HG02571 (cell line): ENCODE data around the gene TBC1D21.

Source experiments
- ATAC-seq: cut with Tn5 transposase; IDR thresholded peaks from one replicate; pipeline ENCODE4 v1.9.1; 2021; ENCODE audit warnings: mild to moderate bottlenecking, moderate library complexity; ENCODE audit not compliant: unreplicated experiment

Gene TBC1D21

DNA sequence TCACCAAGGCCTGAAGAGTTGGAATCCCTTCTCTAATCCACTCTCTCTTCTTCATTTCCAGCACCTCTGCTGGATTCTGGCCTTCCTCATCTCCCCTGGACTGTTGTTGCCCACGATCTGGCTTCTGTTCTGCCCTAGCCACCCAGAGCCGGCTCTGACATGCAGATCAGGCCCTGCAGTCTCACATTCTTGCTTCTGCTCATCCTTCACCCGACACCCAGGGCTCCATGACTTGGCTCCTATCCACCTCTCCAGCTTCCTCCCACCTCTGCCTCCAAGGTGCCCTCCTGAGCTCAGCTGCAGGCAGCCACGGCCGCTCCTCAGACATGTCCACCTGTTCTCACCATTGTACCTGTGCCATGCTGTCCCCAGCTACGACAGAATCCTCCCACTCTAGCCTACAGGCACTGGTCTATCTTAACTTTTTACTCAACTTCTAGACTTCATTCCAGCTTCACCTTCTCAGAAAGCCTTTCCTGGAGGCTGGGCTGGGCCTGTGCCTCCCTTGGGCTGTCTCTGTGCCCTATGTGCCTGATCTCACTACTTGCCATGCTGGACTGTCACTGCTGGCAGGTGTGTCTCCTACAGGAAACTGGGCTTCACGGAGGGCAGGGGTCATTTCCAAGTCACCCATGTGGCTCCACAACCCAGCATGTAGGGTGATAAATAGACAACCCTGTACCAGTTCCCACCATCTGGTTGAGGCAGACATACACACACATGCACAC is 16.0 kb upstream of the TBC1D21 start:
- ATAC-seq, result no peak

- no peak for ATAC-seq
Observed at GRCh38 chr15:73858062-73858461, 15.3 kb upstream of the TBC1D21 start.

DNA sequence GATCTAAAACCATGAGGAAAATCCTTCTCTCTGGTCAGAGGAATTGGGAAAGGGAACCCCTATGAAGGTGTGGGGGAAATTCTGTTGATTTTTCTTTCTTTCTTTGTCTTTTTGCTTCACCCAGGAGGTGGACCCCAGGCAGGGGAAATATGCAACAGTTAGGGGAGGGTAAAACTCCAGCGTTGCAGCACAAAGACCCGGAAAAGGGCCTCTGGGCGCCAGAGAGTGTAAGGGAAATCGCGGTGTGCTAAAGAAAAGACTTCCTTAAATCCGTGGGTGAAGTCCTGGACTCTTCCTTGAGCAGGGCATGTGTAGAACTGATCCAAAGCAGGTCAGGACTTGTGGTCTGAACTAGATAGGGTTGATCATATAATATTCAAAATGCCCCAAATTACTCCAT is 11.1 kb upstream of the TBC1D21 start:
- ATAC-seq, result no peak

DNA sequence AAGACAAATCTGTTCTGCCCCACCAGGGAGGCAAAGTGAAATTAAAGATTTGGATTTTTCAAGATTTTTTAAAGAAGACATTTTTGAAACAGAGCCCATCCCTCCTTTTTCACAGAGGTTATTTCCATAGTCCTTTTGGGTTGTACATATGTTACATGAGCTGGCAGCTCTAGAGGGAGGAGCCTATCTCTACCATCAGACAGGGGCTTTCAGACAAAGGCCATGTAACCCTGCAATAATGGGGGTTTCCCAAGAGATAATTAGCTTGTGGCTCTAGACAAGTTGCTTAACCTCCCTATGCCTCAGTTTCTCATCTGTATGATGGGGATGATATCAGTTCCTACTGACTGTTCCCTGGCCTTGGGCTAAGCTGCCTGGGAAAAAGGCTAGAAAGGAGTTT is 8.0 kb upstream of the TBC1D21 start:
- ATAC-seq, result no peak

- ATAC-seq, result no peak
Observed at GRCh38 chr15:73865904-73866303, 7.5 kb upstream of the TBC1D21 start.

GRCh38 chr15:73866481-73866880 is 6.9 kb upstream of the TBC1D21 start:
- no peak for ATAC-seq

DNA sequence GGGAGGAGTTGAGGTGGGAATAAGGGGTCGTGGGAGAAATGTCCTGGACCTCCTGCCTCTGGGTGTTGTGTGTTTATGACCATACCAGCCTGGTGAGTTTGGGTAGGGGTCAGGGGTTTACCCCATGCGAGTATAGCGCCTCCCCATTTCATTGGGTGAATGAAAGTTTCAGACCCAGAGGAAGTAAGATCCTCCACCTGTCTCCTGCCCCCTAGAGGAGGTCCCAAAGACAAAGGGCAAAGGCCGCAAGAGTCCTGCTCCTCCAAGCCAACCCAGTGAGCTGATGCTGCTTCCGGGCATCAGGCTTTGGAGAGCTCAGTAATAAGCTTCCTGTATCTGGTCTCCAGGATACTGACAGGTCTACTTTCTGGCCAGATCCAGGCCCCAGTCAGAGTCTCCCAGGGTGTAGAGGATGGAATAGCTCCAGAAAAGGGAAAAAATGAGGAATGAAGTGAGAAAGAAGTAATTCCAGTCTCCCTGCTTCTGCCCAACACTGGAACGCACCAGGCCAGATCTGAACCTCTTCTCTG is 6.4 kb upstream of the TBC1D21 start:
- ATAC-seq, result no peak

GRCh38 chr15:73867426-73867825 is 5.9 kb upstream of the TBC1D21 start:
- no peak for ATAC-seq

- no peak for ATAC-seq
Observed at GRCh38 chr15:73867956-73868355, 5.4 kb upstream of the TBC1D21 start.

- no peak for ATAC-seq
Observed at GRCh38 chr15:73869216-73869995, 4.0 kb upstream of the TBC1D21 start.

DNA sequence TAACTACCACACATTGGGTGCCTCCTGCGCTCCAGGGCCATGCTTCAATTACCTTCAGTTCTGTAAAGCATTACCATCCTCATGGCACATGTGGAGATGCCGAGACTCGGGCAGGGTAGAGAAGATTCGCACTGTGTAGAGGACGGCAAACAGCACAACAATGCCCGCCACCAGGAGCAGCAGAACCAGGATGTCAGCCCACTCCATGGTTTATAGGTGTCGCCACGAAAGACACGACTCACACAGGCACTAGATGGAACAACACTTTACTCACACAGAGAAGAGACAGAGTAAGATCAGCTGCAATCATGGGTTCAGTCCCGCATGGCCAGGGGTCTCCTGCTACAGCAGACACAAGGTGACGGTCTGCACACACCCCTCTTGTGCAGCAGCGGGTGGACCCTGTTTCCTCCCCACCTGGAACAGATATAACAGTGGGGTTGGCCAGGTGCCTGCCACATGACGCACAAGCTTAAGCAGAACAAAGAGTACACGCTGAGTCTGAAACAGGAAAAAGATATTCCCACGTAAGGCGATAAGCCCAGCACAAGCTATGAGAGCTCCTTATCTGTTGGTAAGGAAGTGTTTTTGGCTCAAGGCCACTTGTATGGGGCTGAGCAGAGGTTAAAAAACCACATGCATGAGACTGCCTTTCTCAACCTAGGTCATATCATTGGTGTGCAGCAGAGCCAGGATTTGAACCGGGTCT is 2.5 kb upstream of the TBC1D21 start:
- ATAC-seq, result no peak

DNA sequence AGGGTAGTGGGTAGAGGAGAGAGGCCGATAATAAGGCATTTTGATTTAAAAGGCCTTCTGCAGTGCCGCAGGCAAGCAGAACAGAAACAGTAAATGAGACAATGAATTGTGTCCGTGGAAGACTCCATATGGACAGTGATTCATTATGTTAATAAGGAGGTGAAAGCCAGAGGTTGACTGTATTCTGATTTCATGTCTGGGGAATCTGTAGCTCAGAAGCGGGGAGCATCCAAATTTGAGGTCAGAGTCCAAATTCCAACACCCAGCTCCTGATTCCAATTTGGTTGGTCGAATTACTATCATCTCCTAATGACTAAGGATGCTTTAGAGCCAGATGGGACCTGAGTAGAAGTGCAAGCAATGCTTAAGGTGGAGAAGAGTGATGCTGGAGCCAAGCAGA is 1.0 kb upstream of the TBC1D21 start:
- ATAC-seq, result no peak

- no peak for ATAC-seq
Observed at GRCh38 chr15:73873889-73874511, 636 bp downstream of the TBC1D21 start.

DNA sequence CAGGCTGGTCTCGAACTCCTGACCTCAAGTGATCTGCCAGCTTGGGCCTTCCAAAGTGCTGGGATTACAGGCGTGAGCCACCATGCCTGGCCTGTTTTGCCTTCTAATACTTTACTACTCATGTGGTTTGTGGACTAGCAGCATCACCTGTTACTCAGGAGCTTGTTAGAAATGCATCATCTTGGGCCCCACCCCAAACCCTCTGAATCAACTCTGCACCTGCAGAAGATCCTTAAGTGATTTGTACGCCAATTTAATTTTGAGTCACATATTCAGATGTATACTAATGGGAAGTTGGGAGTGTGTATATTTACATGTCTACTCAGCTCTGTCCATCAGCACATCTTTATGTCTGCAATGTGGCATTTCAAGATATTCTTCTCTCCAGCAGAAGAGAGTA is 6.1 kb downstream of the TBC1D21 start:
- ATAC-seq, result no peak

- no peak for ATAC-seq
Observed at GRCh38 chr15:73881579-73882320, 8.4 kb downstream of the TBC1D21 start.

GRCh38 chr15:73882761-73883419 is 9.5 kb downstream of the TBC1D21 start:
- no peak for ATAC-seq

DNA sequence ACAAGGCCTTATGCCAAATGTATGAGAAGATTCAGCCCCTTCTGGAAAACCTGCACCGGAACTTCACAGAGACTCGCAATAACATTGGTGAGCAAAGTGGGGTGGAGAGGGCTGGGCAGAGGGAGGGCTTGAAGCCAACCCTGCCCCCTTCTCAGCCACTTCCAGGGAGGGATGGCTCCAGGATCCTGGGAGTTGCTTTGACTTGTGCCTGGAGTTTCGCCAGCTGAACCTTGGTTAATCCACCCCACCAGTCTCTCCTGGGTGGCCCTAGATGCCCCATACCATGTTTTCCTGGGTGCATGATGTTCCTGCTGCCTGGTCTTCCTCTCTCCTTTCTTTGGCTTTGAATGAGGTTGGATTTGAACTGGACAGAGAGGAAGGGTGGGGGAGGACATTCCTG is 10.8 kb downstream of the TBC1D21 start:
- no peak for ATAC-seq

DNA sequence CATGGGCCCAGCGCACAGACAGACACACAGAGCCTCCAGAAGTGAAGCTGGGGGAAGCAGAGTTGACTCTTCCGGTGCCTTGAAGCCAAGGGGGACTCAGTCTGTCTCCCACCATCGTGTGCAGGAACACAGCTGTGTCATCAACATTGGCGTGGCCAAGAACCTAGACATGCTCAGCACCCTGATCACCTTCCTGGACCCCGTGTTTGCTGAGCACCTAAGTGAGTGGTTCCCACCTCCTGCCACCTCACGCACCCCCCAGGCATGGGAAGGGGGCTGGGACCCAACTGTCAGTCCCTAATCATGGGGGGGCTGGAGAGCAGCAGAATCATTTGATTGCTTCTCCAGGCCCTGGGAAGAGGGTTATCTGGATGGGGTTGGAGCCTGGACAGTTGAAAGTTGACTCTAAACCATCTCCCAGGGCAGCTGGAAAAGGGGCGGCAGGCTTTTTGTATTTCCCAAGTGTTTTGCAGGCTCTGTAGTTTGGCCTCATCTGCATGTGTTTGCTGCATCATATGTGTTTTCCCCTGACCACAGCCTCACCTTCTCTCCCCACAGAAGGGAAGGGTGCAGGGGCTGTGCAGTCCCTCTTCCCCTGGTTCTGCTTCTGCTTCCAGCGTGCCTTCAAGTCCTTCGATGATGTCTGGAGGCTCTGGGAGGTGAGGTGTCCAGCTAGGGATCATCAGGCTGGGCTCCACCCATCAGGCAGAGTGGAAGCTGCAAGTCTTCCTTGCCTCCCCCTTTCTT is 12.8 kb downstream of the TBC1D21 start:
- ATAC-seq, result no peak

GRCh38 chr15:73886717-73887345 is 13.5 kb downstream of the TBC1D21 start:
- no peak for ATAC-seq
